DMS153 (cell line): Measurements from ENCODE around the gene SLC7A10.

Source experiments
- DNase-seq: peaks from one replicate; lab custom pipeline; 2025; lab: John Stamatoyannopoulos, UW

Gene SLC7A10

DNA sequence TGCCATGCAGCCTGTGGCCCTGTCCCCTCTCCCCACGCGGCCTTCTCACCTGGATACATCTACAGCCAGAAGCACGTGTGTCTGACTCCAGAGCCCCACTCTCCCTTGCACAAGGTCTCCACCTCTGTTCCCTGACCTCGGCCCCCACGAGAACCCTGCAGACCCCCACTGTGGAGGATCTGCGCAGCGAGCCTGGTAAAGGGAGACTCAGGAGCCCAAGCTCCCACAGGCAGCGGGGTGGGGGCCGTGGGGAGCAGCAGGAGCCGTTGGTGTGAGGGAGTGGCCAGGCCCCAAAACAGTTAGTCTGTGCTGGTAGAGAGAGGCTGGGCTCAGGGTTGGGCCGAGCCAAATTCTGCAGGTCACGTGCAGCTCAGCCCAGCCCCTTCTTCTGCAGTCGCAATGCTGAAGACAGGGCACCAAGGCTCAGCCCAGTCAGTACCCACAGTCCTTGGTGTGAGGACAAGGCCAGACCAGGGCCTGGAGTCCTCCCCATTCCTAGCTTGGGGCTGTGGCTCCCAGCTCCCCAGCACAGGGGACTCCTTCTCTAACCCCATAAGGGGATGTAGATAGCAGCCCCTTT is 28.7 kb upstream of the SLC7A10 start:
- no peak for DNase-seq

DNA sequence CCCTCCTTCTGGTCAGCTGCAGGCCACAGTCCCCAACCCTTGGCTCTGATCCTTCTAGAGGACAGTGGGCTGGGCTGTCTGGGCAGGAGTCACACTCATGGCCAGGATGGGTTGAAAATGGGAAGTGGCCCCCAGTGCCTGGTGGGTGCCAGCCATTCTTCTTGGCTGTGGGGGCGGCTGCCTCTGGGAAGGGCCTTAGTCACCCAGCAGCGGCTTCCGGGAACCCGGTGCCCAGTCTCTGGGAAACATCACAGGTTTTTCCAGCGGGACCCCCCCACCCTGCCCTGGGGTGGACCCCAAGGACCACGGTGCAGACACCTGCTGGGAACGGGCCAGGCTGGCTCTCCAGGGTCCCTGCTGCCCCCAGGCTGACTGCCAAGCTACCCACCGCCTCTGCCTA is 27.3 kb upstream of the SLC7A10 start:
- no peak for DNase-seq

DNA sequence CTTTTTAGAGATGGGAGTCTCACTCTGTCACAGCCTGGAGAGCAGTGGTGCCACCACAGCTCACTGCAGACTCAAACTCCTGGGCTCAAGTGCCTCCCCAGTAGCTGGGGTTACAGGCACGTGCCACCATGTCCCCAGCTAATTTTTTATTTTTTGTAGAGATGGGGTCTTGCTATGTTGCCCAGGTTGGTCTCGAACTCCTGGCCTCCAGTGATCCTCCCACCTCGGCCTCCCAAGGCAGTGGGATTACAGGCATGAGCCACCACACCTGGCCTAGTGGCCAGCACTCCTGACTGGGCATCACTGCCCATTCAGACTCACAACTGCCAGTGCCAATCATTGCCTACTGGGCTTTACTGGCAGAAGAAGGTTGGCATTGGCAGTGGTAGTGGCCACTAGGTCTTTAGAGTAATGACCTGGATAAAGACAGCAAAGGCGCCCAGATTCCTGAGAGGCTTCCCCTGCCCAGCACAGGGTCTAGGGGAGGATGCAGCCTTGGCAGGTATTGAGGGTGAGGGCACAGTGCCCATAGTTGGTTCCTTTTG is 26.8 kb upstream of the SLC7A10 start:
- DNase-seq: no peak

DNA sequence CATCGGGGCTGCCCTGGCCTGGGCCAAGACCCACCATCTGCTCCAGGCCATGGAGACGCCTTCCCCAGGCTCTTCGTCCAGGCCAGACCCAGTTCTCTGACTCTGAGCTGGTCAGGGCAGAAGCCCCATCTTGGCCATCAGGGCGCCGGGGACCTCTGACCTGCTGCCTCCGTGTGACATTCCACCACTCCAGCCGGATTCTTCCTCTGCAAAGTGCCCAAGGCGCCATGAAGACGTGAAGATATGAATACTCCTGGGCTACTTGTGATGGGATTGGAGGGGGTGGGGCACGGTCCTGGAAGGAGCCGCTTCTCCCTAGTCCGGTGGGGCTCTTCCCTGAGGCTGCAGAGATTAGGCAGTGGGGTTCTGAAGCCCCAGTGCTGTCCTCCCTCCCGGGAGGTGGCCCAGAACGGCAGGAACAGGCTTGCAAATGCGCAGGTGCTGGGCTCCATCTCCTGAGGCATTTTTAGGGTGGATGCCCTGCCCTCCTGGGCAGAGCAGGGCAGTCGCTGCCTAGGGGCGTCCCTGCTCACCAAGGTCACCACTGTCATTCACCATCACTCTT is 26.0 kb upstream of the SLC7A10 start:
- DNase-seq: no peak

DNA sequence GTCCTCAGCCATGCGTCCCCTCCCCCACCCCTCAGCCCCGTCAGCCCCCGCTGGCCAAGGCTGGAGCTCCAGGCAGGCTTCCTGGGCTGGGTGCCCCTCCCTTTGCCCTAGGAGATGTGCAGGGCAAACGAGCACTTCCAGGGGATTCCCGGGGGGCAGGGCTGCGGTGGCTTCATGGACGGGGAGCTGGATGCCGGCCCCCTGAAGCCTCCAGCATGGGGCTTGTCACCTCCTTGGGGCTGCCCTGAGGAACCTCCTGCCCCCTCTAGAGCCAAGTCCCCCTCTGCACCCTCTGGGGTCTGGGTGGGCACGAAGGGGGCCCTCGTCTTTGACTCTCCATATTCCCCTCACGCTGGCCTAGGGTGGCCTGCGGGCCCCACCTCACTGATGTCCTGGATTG is 25.4 kb upstream of the SLC7A10 start:
- DNase-seq: no peak

DNA sequence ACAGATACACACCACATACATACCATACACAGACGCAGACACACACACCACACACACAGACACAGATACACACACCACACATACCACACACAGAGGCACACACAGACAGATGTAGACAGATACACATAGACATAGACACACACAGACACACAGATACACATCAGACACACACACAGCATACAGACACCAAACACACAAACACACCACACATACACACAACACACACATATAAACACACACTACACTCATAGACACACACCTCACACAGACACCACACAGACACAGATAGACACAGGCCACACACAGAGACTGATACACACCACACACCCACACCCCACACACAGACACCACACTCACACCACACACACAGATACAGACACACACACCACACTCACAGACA is 24.9 kb upstream of the SLC7A10 start:
- no peak for DNase-seq

DNA sequence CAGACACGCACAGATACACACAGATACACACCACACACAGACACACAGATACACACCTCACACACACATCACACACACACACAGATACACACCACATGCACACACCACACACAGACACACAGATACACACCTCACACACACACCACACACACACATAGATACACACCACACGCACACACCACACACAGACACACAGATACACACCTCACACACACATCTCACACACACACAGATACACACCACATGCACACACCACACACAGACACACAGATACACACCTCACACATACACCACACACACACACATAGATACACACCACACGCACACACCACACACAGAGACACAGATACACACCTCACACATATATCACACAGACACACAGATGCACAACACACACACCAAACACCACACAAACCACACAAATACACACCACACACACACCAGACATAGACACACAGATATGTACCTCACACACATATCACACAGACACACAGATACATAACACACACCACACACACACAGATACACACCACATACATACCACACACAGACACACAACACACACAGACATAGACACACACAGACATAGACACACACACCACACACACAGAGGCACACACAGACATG is 24.2 kb upstream of the SLC7A10 start:
- DNase-seq: no peak

DNA sequence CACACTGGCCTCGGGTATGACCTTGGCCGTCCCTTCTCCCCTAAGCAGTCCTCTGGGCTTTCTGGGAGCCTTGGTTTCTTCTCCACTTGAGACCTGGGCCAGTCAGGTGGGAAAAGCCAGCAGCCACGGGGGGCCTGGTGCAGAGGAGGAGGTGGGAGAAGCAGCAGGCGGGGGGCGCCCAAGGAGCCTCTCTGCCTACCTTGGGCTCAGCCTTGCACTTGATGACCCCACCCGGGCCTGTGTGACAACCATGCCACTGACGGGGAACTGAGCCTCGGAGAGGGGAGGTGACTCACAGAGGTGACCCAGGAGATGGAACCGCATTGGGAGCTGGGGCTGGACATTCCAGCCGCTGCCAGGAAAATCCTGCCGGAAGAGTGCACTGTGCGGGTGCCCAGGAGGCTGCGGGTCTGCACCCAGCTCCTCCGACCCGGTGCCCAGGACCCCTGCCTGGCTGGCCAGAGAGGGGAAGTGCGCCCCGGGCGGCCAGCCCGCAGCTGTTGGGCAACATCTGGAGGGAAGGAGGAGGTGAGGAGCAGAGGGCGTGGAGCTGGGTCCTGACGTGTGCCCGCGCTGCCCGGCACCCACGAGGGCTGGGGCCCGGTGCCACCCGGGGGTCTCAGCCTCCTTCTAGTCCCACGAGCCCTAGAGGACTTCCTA is 23.4 kb upstream of the SLC7A10 start:
- DNase-seq: no peak

DNA sequence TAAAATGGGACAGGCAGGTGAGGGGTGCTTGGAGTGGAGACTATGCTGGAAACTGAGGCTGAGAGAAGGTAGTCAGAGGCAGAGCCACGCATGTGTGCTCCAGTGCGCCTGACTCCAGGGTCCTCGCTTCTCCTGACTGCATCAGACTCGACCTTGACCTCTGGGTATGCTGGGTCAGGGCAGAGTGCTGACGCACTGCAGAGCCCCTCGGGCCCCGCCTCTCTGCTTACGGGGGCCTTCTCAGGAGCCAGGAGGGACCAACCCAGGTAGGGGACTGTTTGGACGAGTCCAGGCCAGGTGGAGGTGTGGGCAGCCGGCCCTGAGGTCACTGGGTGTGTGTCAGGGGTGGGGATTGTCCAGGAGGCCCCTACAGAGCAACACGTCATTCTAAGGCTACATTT is 22.9 kb upstream of the SLC7A10 start:
- DNase-seq: no peak

DNA sequence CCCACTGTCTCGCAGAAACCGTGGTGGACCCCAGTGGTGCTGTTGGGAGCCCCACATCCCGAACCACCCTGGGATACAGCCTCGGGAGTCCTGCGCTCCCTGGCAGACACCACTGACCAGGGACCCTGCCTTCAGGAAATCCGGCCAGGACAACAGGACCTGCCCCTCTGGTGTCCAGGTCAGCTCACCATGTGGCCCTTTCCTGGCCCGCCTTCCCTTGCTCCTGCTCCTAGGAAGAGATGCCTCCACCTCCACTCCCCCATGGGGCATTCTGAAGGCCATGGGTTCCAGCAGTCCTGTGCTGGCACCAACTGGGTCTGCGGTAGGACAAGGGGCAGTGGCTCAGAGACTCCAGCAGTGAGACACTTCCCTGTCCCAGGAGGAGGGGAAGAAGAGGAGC is 22.5 kb upstream of the SLC7A10 start:
- DNase-seq: no peak

DNA sequence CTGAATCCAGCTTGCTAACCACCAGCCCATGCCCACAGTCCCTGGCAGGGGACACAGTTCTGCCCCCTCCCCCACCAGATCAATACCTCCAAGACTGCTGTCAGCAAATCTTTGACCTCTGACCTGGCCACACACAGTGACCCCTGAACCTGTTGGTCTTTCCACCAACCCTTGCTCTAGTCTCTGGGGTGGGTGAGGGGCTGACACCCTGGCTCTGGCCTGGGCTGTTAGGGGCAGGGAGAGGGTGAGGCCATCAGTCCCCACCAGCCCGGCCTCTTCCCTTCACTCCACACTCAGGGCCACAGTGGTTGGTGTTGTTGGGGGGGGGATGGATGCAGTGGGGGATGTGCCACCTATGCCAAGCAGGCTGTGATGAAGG is 21.8 kb upstream of the SLC7A10 start:
- DNase-seq: no peak

DNA sequence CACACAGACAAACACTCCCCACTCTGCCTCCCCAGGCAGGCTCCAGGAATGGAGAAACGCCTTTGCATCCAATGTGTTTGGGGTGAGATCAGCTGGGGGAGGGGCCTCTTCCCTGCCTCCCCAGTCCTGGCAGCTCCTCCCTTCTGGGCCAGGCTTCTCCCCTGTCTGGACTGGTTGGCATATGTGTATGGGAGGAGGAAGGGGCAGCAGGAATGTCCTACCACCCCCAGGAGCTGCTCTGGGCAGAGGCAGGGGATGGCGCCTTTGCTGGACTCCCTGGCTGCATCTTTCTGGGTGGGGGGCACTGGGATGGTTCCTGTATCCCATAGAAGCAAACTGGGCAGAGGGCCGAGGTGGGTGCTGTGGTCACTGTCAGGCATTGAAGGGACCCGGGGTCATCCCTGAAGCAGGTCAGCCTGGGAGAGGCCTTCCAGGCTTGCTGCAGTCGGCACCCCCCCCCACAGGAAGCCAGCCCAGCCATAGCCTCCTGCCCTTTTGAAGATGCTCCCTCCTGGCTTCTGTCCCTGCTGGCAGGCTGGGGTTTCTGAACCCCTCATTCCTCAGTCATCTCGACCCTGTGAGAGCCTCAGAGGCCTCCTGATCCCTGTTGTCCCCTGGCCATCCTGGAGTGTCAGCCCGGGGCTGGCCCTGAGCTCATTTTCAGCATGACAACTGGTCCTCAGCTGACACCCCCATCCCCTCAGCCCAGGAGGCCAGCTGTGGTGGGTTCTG is 21.2 kb upstream of the SLC7A10 start:
- no peak for DNase-seq

DNA sequence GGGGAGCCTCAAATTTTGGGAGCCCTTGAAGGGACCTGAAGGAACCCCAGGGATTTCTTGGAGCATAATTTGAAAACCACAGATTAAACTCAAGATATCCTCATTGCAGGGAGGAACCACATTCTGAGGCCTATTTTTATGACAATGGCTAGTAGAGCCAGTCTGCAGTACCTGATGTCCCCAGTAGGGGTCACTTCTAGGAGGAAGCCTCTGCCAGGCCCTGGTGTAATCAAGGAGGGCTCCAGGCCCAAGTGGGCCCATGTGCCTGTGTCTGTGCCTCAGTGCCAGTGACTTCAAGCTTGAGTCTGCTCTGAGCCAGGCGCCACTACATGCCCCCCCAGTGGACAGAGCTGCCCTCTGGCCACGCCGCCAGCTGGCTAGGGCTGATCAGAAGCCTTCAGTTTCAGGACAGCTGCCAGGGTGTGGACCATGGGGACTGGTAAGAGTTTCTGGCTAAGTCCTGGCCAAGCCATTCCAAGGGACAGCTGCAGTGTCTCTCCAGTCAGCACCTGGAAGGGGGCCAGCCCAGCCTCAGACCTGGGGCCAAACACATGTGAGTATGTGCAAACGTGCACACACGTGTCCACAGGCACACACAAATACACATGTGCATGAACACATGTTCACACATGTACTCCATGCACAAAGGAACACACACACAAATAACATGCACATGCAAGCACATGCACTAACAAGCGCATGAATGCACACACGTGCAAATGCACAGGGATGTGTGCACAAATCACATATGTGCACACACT is 20.5 kb upstream of the SLC7A10 start:
- no peak for DNase-seq

DNA sequence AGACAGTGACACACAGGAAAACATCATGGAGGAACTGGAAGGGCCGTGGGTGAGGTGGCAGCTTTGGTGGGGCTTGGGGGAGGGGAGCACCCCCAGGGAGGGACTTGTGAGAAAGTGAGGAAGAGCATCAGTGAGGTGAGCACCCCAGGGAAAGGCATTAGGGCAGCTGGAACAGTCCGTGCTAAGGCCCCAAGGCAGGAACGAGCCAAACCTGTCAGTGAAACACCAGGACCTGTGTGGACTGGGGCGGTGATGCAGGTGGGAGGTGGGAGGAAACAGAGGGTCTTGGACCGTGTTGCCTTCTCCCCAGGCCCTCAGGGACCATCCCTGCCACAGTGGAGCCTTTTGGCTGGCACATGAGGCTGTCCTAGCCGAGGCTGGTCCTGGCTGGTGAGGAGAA is 17.3 kb upstream of the SLC7A10 start:
- DNase-seq: no peak

DNA sequence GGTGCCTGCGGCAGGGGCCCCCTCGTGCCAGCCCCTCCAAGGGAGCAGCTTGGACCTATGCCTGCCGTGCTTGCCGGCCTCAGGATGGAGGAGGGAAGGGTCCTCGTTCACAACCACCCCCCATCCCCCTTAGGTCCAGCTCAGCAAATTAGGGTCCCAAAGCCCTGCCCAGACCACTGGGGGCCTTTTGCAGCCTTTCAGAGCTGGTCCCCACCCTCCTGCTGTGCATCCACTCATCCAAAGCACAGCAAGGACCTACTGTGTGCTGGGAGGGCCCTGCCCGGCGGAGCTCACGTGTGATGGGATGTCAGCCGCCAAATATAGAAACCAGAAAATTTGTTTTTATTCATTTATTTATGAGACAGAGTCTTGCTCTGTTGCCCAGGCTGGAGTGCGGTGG is 16.5 kb upstream of the SLC7A10 start:
- DNase-seq: no peak

DNA sequence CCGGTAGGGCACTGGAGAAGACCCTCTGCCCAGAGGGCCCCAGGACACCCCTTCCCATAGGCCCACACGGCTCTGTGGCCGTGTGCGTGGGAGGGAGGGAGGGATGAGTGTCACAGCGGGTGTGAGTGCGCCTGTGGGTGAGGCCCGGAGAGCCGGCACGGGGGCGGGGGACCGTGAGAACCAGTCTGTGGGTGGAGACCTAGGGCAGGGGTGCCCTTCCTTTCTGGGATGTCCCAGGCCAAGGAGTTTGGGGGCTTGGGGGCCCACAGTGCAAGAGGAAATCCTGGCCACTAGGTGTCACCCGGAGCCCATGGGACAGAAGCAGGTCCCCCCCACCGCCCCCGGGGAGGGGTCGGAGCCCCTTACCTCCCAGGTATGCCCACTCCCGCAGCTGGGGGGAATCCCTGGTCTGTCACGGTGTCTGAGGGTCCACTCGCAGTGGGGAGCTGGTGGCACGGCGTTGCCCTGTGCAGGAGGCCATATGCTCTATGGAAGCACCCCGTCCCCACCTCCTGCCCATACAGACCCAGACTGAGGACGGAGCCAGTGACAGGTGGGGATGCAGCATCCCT is 16.0 kb upstream of the SLC7A10 start:
- no peak for DNase-seq

DNA sequence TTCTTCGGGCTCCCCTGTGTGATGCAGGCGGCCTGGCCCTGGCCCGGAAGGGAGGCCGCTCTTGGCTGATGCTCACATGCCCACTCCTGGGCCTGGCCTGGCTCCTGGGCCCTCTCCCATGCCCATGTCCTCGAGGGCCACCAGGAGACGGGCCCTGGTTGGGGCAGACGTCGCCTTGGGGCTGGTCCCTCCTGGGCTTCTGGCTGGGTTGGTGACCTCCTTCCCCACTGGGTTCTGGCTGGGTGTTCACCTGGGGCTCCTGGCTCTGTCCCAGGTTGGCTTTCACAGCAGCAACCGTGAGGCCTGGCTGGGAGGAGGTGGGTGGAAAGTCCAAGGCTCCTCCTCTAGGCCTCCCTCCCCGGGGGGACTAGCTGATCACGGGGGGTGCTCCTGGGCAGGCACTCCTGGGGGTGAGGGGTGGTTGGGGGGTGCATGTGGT is 15.5 kb upstream of the SLC7A10 start:
- no peak for DNase-seq

DNA sequence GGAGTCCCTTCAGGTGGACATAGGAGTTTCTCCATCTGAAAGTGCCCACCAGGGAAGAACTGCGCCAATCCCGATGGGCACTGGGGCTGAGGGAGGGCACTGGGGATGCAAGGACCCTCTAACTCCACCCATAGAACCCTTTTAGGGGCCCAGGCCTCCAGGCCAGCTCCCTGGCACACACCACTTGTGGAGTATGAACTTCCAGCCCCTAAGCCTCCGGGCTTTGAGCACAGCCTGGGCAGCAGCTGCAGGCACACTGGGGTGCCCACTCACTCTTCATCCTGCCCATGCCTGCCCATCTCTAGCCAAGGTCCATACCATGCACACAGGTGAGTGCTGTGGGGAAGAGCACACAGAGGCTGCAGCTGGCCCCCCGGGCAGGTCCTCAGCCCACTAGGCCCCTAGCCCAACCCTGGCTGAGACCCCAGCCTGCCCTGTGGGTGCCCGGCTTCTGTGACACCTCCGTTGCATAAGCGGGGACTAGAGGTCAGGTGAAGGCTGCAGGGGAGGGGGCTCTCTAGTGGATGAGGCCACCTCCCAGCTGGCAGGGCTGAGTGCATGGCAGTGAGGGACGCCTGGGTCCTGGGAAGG is 14.6 kb upstream of the SLC7A10 start:
- no peak for DNase-seq

DNA sequence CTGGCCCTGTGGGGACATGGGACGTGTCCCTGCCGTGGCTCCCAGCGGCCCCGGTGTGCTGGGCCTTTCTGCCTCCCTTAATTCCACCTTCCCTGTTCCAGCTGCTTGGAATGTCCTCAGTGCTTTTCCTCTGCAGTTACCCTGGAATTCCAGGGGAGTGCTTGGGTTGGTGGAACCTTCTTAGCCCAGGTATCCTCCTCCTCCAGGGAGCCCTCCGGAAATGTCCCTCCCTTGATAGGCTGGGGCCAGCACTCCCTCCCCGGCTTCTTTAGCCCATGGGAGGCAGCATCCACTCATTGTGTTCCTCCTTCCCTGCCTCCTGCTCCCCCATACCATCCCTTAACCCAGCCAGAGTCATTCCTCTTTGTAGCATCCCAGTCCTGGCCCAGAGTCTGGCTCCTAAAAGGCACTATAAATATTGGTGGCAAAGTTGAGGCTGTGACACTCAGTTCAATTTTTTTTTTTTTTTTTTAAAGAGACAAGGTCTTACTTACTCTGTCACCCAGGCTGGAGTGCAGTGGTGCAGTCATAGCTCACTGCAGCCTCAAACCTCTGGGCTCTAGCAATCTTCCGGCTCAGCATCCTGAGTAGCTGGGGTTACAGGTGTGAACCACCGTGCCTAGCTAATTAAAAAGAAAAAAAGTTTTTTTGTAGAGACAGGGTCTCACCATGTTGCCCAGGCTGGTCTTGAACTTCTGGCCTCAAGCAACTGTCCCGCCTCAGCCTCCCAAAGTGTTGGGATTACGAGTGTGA is 13.7 kb upstream of the SLC7A10 start:
- DNase-seq: no peak

DNA sequence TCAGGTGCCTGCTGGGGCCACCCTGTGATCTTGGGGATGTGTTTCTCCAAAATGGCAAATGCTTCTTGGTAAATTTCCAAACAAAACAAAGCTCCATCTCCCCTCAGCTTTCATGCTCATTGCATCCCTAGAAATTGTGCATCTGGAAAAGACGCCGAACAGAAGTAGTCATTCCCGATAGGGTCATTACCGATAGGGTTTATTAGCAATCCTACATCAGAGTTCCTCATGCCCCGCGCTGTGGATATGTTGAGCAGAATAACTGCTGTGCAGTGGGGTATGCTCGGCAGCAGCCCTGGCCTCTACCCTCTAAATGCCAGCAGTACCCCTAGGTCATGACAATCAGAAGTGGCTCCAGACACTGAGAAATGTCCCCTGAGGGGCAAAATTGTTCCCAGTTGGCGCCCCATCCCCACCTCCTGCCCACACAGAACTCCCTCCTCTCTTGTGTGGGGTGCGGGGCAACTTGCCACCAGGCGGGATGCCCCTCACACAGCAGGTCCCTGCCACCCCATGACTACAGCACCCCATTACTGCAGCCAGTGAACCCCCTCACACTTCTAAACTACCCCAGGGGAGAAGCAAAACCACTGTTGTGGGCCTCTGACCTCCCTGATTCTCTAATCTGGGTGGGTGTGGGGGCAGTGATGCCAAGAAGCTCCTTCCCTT is 13.0 kb upstream of the SLC7A10 start:
- DNase-seq: no peak
